Measurements from ENCODE around the gene NASP.
"Not testable (repeated sequence)": the region's sequence is repeated elsewhere in the genome, so short reads cannot be mapped to it uniquely, and the experiment has no call there.

Gene NASP

DNA sequence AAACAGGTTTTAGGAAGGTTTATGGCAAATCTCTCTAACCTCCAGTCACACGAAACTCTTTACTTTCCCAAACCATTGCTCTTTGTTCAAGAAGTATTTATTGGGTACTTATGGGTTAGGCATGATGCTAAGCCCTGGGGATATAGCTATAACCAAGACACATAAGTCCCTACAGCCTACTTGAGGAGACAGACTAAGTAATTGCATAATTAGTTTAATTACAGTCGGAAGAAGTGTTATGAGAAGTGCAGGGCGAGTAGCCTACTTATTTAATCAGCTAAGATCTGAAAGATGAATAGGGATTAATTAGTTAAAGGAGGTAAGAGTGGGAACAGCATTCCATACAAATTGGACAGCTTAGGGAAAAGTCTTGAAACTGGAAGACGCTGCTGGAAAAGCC lies 13.2 kb upstream of the NASP start:
- no peak for DNase-seq (ENCODE audit: low spot score)

DNA sequence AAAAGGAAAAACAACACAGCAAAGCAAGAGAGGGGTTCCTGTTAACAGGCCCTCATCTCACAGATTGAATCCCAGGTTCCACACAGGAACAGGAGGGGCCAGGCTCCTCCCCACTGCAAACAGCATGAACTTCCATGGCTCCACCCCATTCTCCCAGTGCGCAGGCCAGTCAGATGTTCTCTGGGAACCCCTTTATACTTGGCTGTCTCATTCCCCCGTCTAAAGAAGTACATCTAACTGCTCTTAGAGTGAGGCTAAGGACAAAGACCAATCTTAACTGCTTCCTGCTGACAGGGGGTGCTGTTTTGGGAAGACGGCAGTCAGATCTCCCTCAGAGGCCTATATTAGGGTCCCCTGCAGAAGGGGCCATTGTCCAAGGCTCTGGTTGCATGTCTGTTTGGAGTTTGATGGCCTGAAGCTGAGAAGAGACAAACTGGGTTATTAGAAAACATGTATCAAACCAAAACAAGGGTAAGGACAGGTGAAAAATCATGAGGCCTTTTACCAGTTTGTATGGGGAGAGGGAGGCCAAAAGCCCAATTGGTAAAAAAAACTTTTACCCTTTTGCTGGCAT lies 10.5 kb upstream of the NASP start:
- no peak for DNase-seq (ENCODE audit: low spot score)

DNA sequence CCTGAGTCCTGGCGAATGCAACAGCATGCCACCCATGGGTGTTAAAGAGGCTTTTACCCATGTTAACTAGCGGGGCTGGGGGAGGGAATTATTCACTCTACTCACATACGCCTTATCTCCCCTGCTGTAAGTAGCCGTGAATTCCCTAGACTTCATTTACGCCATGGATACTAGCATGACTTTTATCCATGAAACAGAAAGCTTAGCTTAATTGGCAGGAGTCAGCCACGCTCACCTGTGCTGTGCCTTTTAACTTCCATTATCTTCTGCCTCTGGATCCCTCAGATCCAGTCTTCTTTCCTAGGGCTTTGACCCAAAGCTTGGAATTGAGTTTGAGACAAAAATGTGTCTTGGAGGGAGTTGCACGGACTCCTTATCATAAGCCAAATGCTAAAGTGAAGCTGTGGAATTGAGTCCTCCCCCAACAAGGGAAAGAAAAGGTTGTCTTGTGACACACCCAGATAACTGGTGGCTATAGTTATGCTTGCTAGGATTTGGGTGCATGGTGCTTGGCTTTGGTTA lies 9.7 kb upstream of the NASP start:
- DNase-seq (ENCODE audit: low spot score), result no peak

DNA sequence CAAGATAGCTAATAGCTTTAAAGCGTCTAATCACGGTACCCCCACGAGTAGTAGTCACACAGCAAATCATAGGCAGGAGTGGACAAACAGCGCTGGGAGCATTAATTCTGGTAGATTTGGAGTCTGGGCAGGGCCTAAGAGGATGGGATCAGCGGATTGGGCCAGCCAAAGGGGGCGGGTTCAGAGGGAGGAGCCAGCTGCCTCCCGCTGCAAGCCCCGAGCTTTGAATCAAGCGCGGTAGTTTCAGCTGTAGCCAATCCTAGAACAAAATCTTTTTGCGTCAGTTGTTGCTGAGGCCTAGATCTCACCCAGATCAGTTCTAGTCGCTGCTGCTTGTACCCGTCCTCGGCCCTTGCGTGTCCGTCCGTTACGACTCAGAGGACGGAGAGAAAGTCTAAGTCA lies 576 bp upstream of the NASP start:
- DNase-seq (ENCODE audit: low spot score), result peak; percentile 96

DNA sequence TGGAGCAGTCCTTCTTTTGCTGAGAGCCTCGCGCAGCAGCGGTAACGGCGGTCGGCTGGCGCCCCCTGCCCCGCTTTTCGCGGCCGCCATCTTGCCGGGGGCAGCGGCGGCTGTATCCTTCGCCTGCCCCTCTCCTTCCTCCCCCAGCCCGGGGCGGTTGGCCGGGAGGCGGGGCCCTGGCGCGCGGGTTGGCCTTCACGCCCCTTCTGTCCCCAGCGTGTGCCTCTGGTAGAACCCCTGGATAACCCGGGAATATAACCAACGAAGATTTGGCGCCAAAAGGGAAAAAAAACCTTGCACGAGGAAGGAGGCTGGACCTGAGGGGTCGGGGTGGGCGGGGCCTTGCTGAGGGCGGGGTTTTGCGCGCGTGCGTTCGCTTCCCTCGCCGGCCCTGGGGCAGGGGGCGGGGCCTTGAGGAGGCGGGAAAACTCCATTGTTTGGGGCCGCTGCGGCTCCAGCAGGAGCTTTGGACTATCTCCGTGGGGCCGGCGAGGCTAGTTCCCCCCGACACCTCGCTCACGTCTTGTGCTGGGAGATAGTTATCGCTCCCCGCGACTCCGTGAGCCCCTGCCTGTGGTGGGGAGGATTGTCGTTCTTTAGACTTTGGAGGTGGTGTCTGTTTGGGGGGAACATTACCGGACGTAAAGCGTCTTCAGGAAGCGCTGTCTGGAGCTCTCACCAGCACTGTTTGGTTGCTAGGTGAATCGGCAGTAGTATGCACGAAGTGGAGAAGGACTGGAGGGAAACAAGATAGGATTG lies 689 bp downstream of the NASP start:
- DNase-seq (ENCODE audit: low spot score), result peak; percentile 85

DNA sequence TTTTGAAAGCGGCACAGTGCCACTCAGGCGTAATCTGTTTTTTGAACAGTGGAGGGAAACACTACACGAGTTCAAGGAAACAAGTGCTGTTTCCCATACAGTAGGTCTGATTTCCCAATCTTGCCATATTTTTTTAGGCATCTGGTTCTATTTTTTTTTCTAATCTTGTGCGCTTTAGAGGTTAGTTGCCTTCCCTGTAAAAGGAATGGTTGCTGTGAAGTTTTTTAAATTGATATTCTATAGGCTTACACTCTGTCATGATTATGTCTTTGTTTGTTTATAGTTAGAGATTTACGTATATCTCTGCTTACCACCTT lies 1.2 kb downstream of the NASP start:
- DNase-seq (ENCODE audit: low spot score), result no peak

DNA sequence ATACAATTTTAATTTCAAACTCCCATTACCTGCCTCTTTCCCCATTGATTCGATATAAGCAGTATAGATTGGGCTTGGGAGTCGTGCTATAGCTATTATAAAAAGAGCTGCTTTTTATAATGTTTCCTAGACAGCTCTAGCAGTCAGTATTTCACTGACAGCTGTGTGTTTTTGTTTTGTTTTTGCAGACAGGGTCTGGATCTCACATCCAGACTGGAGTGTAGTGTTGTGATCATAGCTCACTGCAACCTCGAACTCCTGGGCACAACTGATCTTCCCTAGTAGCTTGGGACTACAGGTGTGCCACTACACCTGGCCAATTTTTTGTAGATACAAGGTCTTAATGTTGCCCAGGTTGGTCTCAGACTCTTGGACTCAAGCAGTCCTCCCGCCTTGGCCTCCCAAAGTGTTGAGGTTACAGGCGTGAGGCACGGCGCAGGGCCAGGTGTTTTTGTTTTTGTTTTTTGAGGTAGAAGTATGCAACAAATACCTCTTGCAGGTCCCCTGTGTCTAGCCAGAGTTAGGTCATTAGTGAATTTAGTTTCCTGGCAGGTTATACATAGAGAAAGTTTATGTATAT lies 1.7 kb downstream of the NASP start:
- DNase-seq (ENCODE audit: low spot score), result no peak

DNA sequence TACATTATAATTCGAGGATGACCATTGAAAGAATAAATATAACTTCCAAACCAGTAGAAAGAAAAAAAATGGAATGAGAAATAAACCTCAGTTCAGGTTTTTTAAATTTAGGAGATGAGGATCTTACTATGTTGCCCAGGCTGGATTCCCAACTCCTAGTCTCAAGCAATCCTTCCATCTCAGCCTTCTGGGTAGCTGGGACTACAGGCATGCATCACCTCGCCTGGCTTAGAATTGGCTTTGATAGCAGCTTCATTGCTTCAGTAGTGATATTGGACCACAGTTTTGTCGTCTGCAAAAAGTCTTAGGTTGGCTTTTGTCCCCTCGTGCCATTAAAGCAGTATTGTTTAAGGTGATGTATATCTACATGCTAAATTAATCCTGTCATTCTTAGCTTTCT lies 2.9 kb downstream of the NASP start:
- no peak for DNase-seq (ENCODE audit: low spot score)

DNA sequence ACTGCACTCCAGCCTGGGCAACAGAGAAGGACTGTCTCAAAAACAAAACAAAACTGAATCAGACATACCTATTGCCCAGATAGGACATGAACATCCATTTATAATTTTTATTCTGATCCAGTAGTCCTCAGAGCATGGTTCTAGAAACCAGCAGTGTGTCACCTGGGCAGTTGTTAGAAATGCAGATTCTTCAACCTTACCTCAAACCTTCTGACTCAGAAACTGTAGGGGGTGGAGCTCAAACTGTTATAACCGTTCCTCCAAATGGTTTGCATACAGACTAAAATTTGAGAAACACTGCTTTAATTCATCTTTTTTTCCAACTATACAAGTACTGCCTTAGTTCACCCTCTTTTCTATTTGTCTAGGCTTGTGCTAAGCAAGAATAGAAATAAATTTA lies 6.0 kb downstream of the NASP start:
- no peak for DNase-seq (ENCODE audit: low spot score)

DNA sequence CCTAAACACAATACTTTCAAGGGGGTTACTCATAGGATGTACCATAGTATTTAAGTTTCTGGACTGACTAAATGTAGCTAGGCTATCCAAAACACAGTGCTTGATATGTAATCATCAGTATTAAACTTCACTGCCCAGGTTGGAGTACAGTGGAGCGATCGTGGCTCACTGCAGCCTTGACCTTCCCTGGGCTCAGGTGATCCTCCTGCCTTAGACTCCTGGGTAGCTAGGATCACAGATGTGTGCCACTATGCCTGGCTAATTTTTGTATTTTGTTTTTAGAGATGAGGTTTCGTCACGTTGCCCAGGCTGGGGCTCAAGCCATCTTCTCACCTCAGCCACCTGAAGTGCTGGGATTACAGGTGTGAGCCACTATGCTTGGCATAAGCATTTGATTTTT lies 10.6 kb downstream of the NASP start:
- no peak for DNase-seq (ENCODE audit: low spot score)

DNA sequence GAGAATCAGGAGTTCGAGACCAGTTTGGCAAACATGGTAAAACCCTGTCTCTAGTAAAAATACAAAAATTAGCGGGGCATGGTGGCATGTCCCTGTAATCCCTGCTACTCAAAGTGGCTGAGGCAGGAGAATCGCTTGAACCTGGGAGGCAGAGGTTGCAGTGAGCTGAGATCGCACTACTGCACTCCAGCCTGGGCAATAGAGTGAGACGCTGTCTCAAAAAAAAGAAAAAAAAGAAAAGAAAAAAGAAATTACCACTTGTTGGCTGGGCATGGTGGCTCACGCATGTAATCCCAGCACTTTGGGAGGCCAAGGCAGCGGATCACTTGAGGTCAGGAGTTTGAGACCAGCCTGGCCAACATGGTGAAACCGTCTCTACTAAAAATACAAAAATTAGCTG lies 12.9 kb downstream of the NASP start:
- DNase-seq (ENCODE audit: low spot score), result not testable (repeated sequence)

DNA sequence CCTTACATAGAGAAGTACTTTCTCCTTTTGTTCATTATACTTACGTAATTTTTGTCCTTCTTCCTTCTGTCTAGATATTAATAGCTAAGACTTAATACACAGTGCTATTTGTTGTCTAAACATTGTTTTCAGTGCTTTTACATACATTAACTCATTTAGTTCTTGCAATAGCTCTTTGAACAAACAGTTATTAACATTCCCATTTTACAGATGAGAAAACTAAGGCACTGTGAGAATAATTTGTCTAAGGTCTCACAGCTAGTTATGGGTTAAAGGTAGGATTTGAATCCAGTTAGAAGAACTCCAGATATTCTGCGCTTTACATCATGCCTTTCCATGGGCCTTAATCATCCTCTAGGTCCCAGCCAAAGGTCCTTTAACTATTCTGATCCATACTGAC lies 20.4 kb downstream of the NASP start:
- DNase-seq (ENCODE audit: low spot score), result no peak

DNA sequence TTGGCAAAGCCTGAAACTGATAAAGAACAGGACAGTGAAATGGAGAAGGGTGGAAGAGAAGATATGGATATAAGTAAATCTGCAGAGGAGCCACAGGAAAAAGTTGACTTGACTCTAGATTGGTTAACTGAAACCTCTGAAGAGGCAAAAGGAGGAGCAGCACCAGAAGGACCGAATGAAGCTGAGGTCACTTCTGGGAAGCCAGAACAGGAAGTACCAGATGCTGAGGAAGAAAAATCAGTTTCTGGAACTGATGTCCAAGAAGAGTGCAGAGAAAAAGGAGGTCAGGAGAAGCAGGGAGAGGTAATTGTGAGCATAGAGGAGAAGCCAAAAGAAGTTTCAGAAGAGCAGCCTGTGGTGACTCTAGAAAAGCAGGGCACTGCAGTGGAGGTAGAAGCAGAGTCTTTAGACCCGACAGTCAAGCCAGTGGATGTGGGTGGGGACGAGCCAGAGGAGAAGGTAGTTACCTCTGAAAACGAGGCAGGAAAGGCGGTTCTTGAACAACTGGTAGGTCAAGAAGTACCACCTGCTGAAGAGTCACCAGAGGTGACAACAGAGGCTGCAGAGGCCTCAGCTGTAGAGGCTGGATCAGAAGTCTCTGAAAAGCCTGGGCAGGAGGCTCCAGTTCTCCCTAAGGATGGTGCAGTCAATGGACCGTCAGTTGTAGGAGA lies 23.7 kb downstream of the NASP start:
- DNase-seq (ENCODE audit: low spot score), result no peak

DNA sequence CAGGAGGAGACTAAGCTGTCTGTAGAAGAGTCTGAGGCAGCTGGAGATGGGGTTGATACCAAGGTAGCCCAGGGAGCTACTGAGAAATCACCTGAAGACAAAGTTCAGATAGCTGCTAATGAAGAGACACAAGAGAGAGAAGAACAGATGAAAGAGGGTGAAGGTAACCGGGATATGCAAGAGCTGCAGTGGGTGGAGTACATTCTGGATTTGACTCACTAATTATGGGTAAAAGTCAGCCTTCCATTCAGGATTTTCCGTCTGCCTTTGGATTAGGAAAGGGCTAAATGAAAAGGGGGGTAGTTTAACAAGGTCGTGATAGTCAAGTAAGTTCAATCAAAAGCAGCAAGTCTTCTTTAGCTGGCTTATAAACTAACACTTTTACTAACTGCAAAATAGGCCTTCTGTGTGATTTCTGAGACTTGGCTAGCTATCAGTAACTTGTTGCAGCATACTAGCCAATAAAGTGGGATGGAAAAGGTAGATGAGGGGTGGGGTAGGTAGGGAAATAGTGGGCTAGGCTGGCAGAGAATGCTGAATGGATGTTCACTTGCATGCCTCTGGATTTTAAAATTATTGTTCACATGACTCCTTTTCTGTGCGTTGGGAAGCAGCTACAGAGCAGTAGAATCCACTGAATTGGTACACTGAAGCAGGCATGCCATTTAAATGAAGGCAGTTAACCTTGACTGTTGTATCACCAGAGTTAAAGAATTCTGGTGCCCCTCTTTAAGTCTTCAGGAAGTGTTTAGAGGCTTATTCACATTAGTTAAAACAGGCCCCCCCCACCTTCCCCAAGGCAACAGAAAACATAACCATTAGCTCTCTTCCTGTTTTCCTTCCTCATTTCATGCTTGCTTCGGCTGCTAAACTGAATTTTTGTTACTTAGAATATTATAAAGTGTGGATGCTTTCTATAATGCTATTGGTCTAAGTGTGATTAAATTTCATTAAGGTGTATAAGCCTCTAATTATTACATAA lies 24.6 kb downstream of the NASP start:
- DNase-seq (ENCODE audit: low spot score), result no peak

DNA sequence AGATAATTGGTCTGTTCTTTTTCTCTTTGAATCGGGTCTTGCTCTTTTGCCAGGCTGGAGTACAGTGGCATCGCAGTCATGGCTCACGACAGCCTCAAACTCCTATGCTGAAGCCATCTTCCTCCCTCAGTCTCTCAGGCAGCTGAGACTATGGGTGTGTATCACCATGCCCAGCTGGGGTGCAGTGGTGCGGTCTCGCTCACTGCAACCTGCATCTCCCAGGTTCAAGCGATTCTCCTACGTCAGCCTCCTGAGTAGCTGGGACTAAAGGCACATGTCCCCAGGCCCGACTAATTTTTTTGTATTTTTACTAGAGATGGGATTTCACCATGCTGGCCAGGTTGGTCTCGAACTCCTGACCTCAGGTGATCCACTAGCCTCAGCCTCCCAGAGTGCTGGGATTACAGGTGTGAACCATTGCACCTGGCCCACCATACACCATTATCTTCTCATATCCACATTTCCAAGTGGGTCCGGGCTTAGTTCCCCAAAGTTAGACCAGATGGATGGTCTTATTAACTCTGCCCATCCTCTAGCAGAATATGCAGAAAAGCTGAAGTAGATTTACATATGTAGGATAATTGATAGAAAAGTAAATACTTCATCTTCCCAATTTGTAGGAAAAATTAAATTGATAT lies 26.9 kb downstream of the NASP start:
- no peak for DNase-seq (ENCODE audit: low spot score)

DNA sequence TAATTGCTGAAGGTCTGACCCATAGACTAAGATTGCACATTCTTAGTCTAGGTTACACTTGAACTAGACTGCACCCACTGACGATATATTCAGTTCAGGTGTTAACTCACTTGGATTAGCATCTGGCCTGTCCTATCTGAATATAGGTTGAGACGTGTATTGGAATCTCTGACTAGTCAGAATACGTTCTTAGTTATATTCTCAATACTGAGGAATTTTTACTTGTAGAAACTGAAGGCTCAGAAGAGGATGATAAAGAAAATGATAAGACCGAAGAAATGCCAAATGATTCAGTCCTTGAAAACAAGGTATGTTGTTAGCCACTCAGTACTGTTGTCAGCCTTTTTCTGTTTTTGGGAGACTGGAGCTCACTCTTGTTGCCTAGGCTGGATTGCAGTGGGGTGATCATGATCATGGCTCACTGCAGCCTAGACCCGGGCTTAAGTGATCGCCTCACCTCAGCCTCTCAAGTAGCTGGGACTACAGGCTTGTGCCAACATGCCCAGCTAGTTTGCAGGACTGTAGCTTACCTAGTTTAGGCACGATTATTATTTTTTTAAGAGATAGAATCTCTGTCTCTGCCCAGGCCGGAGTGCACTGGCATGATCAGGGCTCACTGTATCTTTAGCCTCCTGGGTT lies 29.2 kb downstream of the NASP start:
- DNase-seq (ENCODE audit: low spot score), result no peak

DNA sequence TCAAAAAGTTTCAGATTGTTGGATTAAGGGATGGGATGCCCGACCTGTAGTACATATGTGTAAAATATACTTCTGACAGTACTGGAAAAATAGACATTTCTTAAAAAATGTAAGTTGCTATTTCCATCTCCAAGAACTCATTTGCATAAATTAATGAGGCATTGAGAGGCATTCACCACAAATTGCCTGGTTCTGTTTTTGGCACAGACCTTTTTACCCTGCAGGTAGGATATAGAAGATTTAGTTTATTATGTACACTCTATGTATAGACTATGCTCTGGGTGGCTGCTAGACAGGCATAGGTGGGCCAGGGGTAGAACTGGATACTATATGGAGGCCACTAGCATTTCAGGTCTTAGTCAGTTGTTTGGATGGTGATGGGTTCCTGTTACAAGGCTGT lies 32.0 kb downstream of the NASP start:
- no peak for DNase-seq (ENCODE audit: low spot score)

DNA sequence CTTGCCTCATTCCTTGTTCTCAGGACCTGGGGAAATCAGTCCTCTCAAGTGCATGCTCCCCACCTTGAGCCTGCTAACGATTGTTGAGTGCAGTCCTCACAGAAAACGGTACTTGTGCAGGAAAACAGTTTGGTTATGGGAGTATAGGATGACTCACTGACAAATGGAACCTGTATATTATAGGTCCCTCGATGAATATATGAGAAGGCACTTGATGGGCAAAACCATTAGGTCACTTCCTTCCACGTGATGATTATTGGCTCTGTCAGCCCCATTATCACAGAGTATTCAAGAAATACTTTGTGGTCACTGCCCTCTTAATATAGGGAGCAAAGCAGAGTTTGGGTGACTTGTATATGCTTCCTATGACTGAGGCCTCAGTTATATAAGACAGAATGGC lies 33.8 kb downstream of the NASP start:
- DNase-seq (ENCODE audit: low spot score), result no peak

DNA sequence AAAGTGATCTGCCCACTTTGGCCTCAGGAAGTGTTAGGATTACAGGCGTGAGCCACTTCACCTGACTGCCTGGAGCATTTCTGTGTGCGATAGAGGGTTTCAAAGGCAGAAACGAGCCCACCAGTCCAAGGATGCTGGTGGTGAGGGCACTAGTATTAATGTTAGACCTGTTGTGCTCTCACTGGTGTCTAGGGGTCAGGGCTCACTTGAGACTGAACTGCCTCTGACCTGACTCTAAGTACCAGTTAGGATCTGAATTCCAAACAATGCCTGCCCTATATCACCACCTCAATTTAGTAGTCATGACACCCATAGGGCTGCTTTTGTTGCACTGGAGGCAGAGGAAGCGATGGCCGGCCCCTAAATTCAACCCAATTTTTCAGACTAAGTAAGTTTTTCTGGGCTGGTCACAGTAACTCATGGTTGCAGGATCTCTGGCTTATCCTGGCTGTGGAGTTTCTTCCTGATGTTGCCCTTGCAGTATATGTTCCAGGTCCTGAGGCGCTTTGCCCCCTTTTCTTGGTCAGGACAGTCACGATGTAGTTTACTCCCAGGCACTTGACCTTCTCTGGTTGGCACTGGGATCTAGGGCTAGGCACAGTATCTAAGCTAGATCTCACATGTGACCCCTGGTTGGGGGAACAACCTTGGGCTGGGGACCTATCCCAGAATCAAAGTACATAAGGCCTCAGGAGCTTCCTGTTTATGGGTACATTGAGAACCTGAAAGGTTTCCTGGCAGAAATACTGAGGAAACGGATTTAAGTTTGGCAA lies 35.5 kb downstream of the NASP start:
- DNase-seq (ENCODE audit: low spot score), result no peak

All from CD4-positive, alpha-beta T cell treated with Interleukin-15 for 4 hours (primary cell).